ENCODE results near the gene DRD4.

- TF ChIP-seq POLR2A (IDR thresholded peaks at IDR 0.05) (no peak), CTCF (IDR thresholded peaks at IDR 0.05 in 4 of 5, conservative IDR thresholded peaks at IDR 0.05 in 1 of 5) (no peak)
Observed at GRCh38 chr11:641806-642370, 4.8 kb downstream of the DRD4 start.
